ENCODE data around the gene ABCC9. TPM values are rescaled to one million over a fixed set of nuclear protein-coding genes. Genes with fewer than 3 reads are reported as not detected.
A peak's percentile ranks its signal among the peaks of the same experiment; 100 is the strongest.
"Not testable (repeated sequence)": the region's sequence is repeated elsewhere in the genome, so short reads cannot be mapped to it uniquely, and the experiment has no call there.

The ABCC9 gene
- total RNA-seq, 1 donor = 20.0 TPM

- H3K4me3 ChIP-seq (ENCODE audit: low read depth, low read length) = peak overlapping the region; percentile 70
- TF ChIP-seq, protein P1, sequence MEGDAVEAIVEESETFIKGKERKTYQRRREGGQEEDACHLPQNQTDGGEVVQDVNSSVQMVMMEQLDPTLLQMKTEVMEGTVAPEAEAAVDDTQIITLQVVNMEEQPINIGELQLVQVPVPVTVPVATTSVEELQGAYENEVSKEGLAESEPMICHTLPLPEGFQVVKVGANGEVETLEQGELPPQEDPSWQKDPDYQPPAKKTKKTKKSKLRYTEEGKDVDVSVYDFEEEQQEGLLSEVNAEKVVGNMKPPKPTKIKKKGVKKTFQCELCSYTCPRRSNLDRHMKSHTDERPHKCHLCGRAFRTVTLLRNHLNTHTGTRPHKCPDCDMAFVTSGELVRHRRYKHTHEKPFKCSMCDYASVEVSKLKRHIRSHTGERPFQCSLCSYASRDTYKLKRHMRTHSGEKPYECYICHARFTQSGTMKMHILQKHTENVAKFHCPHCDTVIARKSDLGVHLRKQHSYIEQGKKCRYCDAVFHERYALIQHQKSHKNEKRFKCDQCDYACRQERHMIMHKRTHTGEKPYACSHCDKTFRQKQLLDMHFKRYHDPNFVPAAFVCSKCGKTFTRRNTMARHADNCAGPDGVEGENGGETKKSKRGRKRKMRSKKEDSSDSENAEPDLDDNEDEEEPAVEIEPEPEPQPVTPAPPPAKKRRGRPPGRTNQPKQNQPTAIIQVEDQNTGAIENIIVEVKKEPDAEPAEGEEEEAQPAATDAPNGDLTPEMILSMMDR (IDR thresholded peaks at IDR 0.05; ENCODE audit: insufficient read depth, low read length) = peak; percentile 71
- DNase-seq (ENCODE audit: low read depth) = peak; percentile 73
Observed at GRCh38 chr12:21941506-21942376, 515 bp upstream of the ABCC9 start.

DNA sequence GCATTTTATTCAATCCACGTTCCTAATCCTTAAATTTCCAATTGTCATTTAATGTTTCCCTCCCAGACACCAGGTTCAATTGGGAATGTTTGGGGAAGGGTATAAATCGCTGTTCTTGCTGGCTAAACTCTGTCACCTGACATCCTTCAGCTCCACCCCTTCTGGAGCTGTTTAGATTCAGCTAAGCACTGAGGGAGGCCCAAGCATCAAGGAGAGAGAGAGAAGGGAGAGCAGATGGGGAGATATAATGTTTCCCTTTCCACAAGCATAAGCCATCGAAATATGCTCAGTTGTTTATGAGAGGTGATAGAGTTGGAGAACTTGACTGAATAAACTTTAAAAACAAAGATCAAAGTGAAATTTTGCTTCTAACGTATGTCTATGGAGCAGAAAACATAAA lies 1.8 kb downstream of the ABCC9 start:
- DNase-seq (ENCODE audit: low read depth) = peak; percentile 12
- TF ChIP-seq, protein P1 (IDR thresholded peaks at IDR 0.05; ENCODE audit: insufficient read depth, low read length) = no peak
- H3K4me3 ChIP-seq (ENCODE audit: low read depth, low read length) = peak overlapping the region; percentile 32

DNA sequence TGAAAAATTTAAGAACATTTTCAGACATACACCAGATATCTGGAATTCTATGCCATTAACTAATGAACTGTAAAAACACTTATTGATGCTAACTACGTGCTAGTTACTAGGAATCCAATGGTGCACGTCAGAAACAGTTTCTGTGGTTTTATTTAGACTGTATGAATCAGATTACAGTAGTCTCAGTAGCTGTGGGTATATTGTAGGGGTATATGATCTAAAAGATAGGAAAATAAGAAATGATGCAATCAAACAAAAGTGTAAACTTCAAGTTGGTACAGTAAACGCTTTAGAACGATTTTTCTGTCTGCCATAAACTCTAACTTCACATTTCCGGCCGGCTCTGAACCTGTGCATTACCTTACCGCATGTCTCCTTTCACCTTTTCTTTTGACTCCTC lies 2.3 kb downstream of the ABCC9 start:
- TF ChIP-seq, protein P1 (IDR thresholded peaks at IDR 0.05; ENCODE audit: insufficient read depth, low read length) = no peak
- DNase-seq (ENCODE audit: low read depth) = no peak
- no peak overlapping the region for H3K4me3 ChIP-seq (ENCODE audit: low read depth, low read length)

DNA sequence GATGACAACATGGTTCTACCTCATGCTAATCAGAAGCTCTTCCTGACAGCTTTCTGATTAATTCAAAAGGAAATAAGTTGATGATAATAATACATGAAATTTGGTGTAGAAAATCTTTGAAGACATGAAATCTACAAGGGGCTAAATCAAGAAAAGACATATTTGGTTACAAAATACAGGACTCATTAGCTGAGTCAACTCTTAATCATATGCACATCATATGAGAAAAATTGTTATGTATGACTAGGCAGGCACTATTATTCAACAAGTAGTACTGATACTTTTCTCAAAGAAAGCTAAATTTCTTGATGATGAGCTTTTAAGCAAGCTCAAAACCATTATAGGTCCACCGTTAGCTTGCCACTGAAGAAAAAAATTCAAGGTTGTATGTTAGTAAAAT lies 7.1 kb downstream of the ABCC9 start:
- H3K4me3 ChIP-seq (ENCODE audit: low read depth, low read length) = no peak overlapping the region
- DNase-seq (ENCODE audit: low read depth) = peak; percentile 20
- TF ChIP-seq, protein P1 (IDR thresholded peaks at IDR 0.05; ENCODE audit: insufficient read depth, low read length) = no peak

DNA sequence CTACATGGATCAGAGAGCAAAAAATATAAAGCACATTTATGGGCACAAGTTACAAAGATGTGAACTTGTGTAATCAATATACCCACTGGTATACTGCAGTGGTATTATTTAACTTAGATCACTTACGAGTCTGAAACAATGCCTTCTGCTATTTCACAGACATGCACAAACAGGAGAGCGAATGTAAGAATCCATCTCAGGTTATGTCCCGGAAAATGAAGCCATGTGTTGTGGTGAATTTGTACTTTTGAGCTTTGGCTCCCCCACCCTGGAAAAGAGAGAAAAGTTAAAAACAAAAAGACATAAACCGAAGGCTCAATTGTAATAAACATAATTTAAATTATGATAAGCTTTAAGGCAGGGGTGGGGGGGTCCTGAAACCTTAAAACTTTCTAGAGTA lies 7.6 kb downstream of the ABCC9 start:
- no peak overlapping the region for H3K4me3 ChIP-seq (ENCODE audit: low read depth, low read length)
- TF ChIP-seq, protein P1 (IDR thresholded peaks at IDR 0.05; ENCODE audit: insufficient read depth, low read length) = no peak
- no peak for DNase-seq (ENCODE audit: low read depth)

DNA sequence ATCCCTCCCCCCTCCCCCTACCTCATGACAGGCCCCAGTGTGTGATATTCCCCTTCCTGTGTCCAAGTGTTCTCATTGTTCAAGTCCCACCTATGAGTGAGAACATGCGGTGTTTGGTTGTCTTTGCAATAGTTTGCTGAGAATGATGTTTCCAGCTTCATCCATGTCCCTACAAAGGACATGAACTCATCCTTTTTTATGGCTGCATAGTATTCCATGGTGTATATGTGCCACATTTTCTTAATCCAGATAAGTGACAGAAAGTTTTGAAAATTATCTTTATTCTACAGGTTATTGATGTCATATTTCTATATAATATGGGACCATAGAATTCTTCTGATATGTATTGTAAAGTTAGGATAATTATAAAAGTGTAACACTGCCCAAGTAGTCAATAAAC lies 11.3 kb downstream of the ABCC9 start:
- not testable (repeated sequence) for H3K4me3 ChIP-seq (ENCODE audit: low read depth, low read length); DNase-seq (ENCODE audit: low read depth)

- TF ChIP-seq, protein P1 (IDR thresholded peaks at IDR 0.05; ENCODE audit: insufficient read depth, low read length) = no peak
- peak; percentile 20 for DNase-seq (ENCODE audit: low read depth)
- no peak overlapping the region for H3K4me3 ChIP-seq (ENCODE audit: low read depth, low read length)
Observed at GRCh38 chr12:21925296-21925913, 15.8 kb downstream of the ABCC9 start.
